Measurements from ENCODE around the gene NDUFAF8. TPM values are rescaled to one million over a fixed set of nuclear protein-coding genes. Genes with fewer than 3 reads are reported as not detected.
A peak's percentile ranks its signal among the peaks of the same experiment; 100 is the strongest.

Gene NDUFAF8
- total RNA-seq, 2 donors from 2014 or later = 20.8 to 26.5 TPM

DNA sequence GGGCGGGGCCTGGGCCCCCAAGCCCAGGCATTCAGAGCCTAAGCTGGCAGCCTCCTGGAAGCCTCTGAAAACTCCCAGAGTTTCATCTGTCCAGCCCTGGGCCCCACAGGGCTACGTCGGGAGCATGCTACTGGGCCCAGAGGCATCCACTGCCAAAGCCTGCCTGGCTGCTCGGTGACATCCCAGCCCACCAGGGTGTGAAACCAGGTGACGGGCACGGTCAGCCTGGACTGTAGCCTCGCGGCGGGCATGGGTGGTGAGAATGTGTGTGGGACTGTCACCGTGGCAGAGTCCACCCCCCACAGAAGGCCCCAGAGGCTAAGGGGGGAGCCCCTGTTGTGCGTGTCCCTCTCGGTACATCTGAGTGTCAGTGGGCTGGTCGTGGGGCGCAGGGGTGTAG, 47.5 kb upstream of the NDUFAF8 start:
- intact Hi-C loops (cut with DNase I) = no loop called here
- ATAC-seq = no peak
- Histone ChIP-seq H3K36me3 (replicated peaks in 1 of 2; ENCODE audit: insufficient read depth in 1 of 2, low read depth in 2 of 2) (no peaks in the 10 kb centered on the region), H3K27me3 (no peaks in the 10 kb centered on the region), H3K9me3 (no peaks in the 10 kb centered on the region), H3K4me3 (no peak overlapping the region), H3K27ac (no peak overlapping the region), H3K4me1 (no peaks in the 10 kb centered on the region)
- WGBS, 2 donors = 94% methylated on average over 14 of the region's 14 CpGs; no CpG with 5 or more reads in 1 of the 2 donors
- no peak for DNase-seq
- TF ChIP-seq POLR2A (IDR thresholded peaks at IDR 0.05) = no peak
- TF ChIP-seq, protein P1, sequence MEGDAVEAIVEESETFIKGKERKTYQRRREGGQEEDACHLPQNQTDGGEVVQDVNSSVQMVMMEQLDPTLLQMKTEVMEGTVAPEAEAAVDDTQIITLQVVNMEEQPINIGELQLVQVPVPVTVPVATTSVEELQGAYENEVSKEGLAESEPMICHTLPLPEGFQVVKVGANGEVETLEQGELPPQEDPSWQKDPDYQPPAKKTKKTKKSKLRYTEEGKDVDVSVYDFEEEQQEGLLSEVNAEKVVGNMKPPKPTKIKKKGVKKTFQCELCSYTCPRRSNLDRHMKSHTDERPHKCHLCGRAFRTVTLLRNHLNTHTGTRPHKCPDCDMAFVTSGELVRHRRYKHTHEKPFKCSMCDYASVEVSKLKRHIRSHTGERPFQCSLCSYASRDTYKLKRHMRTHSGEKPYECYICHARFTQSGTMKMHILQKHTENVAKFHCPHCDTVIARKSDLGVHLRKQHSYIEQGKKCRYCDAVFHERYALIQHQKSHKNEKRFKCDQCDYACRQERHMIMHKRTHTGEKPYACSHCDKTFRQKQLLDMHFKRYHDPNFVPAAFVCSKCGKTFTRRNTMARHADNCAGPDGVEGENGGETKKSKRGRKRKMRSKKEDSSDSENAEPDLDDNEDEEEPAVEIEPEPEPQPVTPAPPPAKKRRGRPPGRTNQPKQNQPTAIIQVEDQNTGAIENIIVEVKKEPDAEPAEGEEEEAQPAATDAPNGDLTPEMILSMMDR (IDR thresholded peaks at IDR 0.05) = no peak

DNA sequence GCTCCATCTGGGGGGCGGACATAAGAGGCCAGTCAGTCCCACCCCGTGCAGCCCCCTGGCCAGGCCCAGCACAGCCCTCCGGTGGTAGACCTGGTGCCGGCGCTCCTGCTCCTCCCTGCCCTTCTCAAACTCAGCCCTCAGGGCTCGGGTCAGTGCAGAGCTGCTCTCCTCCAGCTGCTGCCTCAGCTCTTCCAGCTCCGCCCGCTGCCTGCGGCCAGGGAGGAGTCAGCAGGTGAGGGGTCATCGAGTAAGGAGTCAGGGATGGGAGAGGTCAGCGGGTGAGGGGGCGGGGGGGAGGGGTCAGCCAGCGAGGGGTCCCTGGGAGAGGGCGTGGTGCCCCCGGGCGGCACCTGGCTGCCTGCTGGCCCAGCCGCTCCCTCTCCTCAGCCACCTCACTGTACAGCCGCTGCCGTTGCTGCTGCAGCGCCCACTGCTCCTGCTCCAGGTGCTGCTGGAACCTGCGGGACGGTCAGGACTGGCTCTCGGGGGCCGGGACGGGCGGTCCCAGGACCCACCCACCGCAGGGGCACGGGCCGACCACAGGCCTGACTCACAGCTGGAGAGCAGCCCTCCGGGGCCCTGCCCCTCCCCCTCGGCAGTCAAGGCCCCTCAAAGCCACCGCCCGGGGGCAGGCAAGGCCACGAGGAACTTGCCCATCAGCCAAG, 46.6 kb upstream of the NDUFAF8 start:
- intact Hi-C loops (cut with DNase I) = no loop called here
- TF ChIP-seq, protein P1 (IDR thresholded peaks at IDR 0.05) = no peak
- no peak for TF ChIP-seq POLR2A (IDR thresholded peaks at IDR 0.05)
- H3K36me3 ChIP-seq (replicated peaks in 1 of 2; ENCODE audit: insufficient read depth in 1 of 2, low read depth in 2 of 2) = no peaks in the 10 kb centered on the region
- no peak for ATAC-seq
- no peak overlapping the region for H3K27ac ChIP-seq
- no peaks in the 10 kb centered on the region for H3K9me3 ChIP-seq
- no peaks in the 10 kb centered on the region for H3K4me1 ChIP-seq
- DNase-seq = no peak
- H3K4me3 ChIP-seq = no peak overlapping the region
- H3K27me3 ChIP-seq = no peaks in the 10 kb centered on the region
- WGBS, 2 donors = 88% methylated on average over 8 to 22 of the region's 34 CpGs

DNA sequence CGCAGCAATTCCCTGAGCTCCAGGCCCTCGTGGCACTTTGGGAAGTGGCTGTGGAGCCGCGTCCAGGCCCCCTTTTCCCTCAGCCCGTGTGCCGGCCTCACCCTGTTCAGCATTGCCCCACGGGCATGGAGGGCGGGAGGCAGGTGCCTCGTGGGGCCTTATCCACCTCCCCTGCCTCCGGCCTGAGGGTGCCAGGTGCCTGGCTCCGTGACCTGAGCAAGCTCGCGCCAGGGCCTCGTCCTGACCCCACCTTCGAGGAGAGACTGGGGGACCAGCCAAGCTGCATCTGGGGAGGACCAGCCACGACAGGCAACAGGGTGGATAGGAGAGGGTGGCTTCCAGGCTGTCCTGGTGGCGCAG, 46.1 kb upstream of the NDUFAF8 start:
- Histone ChIP-seq H3K27me3 (no peaks in the 10 kb centered on the region), H3K36me3 (replicated peaks in 1 of 2; ENCODE audit: insufficient read depth in 1 of 2, low read depth in 2 of 2) (no peaks in the 10 kb centered on the region), H3K4me3 (no peak overlapping the region), H3K9me3 (no peaks in the 10 kb centered on the region), H3K4me1 (no peaks in the 10 kb centered on the region), H3K27ac (no peak overlapping the region)
- no peak for ATAC-seq
- 93 to 100% methylated on average over 2 to 17 of the region's 17 CpGs for WGBS, 2 donors
- no peak for DNase-seq
- intact Hi-C loops (cut with DNase I) = no loop called here
- TF ChIP-seq, protein P1 (IDR thresholded peaks at IDR 0.05) = no peak
- no peak for TF ChIP-seq POLR2A (IDR thresholded peaks at IDR 0.05)

- no peak for ATAC-seq
- DNase-seq = peak in 1 of 4 donors; percentile 8
- H3K4me1 ChIP-seq = no peaks in the 10 kb centered on the region
- 83 to 93% methylated on average over 32 to 36 of the region's 38 CpGs for WGBS, 2 donors
- H3K9me3 ChIP-seq = no peaks in the 10 kb centered on the region
- intact Hi-C loops (cut with DNase I) = no loop called here
- no peak overlapping the region for H3K27ac ChIP-seq
- no peak overlapping the region for H3K4me3 ChIP-seq
- H3K36me3 ChIP-seq (replicated peaks in 1 of 2; ENCODE audit: insufficient read depth in 1 of 2, low read depth in 2 of 2) = no peaks in the 10 kb centered on the region
- H3K27me3 ChIP-seq = no peaks in the 10 kb centered on the region
- TF ChIP-seq POLR2A (IDR thresholded peaks at IDR 0.05) = no peak
- TF ChIP-seq, protein P1 (IDR thresholded peaks at IDR 0.05) = no peak
Observed at GRCh38 chr17:81193470-81194224, 45.5 kb upstream of the NDUFAF8 start.

Measured in body of pancreas (tissue), 4 donors.